ENCODE results near the gene HMCN1. TPM values are rescaled to one million over a fixed set of nuclear protein-coding genes. Genes with fewer than 3 reads are reported as not detected.
A peak's percentile ranks its signal among the peaks of the same experiment; 100 is the strongest.

Gene HMCN1
- polyA plus RNA-seq, 1 of the 3 experiments (the other 2 are of a cell fraction) = 59.5 TPM

GRCh38 chr1:185734929-185735700, 924 bp downstream of the HMCN1 start:
- Histone ChIP-seq H3K4me1 (ENCODE audit: control insufficient read depth in 1 of 2, insufficient read depth in 2 of 2, low read depth in 1 of 2, low read length in 1 of 2) (peaks cover 7 to 14% of the 10 kb centered on the region in 2 experiments; a peak in 3 of 4 replicates), H3K9me3 (no peaks in the 10 kb centered on the region), H3K4me2 (peak overlapping the region; percentile 77), H3K27ac (ENCODE audit: low read depth in 2 of 2, low read length in 1 of 2) (peak overlapping the region; percentile 67 to 78), H3K4me3 (ENCODE audit: low read depth in 2 of 2, low read length in 1 of 2) (peak overlapping the region; percentile 66 to 68), H3K36me3 (replicated peaks in 1 of 2; ENCODE audit: control insufficient read depth in 1 of 2, insufficient read depth in 2 of 2, low read length in 1 of 2) (no peaks in the 10 kb centered on the region), H4K20me1 (ENCODE audit: insufficient read depth) (no peaks in the 10 kb centered on the region), H3K9me2 (no peaks in the 10 kb centered on the region), H2AFZ (ENCODE audit: low read depth) (no peak overlapping the region), H3K9ac (peak overlapping the region; percentile 63), H3K79me2 (ENCODE audit: insufficient read depth) (peaks cover 19% of the 10 kb centered on the region), H3K27me3 (ENCODE audit: insufficient read depth) (peaks cover 4% of the 10 kb centered on the region; the same call in 1 of the 2 replicates), H3F3A (replicated peaks; ENCODE audit: insufficient read depth) (no peaks in the 10 kb centered on the region)
- ChIA-PET POLR2A (no interaction called here), CTCF (interaction anchor here (3.9 kb wide), 1 partner anchor 15 kb away, joined by 18 read pairs; no protein-coding TSS in a partner anchor)
- DNase-seq = no peak
- WGBS (ENCODE audit: low lambda C conversion rate) = 42% methylated on average over 10 of the region's 10 CpGs
- no peak for TF ChIP-seq RXRA (IDR thresholded peaks at IDR 0.05; ENCODE audit: borderline replicate concordance, low read depth)
- no peak for TF ChIP-seq CTCF (IDR thresholded peaks at IDR 0.05)
- no peak for TF ChIP-seq FOXM1 (IDR thresholded peaks at IDR 0.05; ENCODE audit: low read depth)
- no peak for TF ChIP-seq MEF2A (IDR thresholded peaks at IDR 0.05; ENCODE audit: borderline replicate concordance, low read depth)
- TF ChIP-seq ELF1 (IDR thresholded peaks at IDR 0.05) = no peak
- no peak for TF ChIP-seq TCF12 (IDR thresholded peaks at IDR 0.05)
- no peak for TF ChIP-seq IRF3 (IDR thresholded peaks at IDR 0.05; ENCODE audit: low read depth, low read length)
- TF ChIP-seq SIN3A (IDR thresholded peaks at IDR 0.05; ENCODE audit: borderline replicate concordance, low read depth, low read length) = no peak
- no peak for TF ChIP-seq FOSL2 (IDR thresholded peaks at IDR 0.05; ENCODE audit: borderline replicate concordance, low read depth)
- TF ChIP-seq RAD21 (IDR thresholded peaks at IDR 0.05; ENCODE audit: low read length) = no peak
- no peak for TF ChIP-seq GATA2 (CRISPR knock-in tag; IDR thresholded peaks at IDR 0.05)
- no peak for TF ChIP-seq EP300 (IDR thresholded peaks at IDR 0.05; ENCODE audit: borderline replicate concordance in 1 of 2, low read depth in 1 of 2, low read length in 1 of 2)

- Histone ChIP-seq H3K27ac (ENCODE audit: low read depth in 2 of 2, low read length in 1 of 2) (peak overlapping the region; percentile 67 to 78), H3K9ac (peak overlapping the region; percentile 63; the same call in 1 of the 2 replicates), H3K79me2 (ENCODE audit: insufficient read depth) (peaks cover 19% of the 10 kb centered on the region), H3K4me3 (ENCODE audit: low read depth in 2 of 2, low read length in 1 of 2) (peak overlapping the region; percentile 66 to 68), H3K9me2 (no peaks in the 10 kb centered on the region), H3K4me2 (peak overlapping the region; percentile 77), H3K4me1 (ENCODE audit: control insufficient read depth in 1 of 2, insufficient read depth in 2 of 2, low read depth in 1 of 2, low read length in 1 of 2) (peaks cover 7 to 14% of the 10 kb centered on the region in 2 experiments; a peak in 3 of 4 replicates), H2AFZ (ENCODE audit: low read depth) (no peak overlapping the region), H4K20me1 (ENCODE audit: insufficient read depth) (no peaks in the 10 kb centered on the region), H3F3A (replicated peaks; ENCODE audit: insufficient read depth) (no peaks in the 10 kb centered on the region), H3K27me3 (ENCODE audit: insufficient read depth) (peaks cover 4% of the 10 kb centered on the region; the same call in 1 of the 2 replicates), H3K9me3 (no peaks in the 10 kb centered on the region), H3K36me3 (replicated peaks in 1 of 2; ENCODE audit: control insufficient read depth in 1 of 2, insufficient read depth in 2 of 2, low read length in 1 of 2) (no peaks in the 10 kb centered on the region)
- DNase-seq = no peak
- POLR2A ChIA-PET = no interaction called here
- CTCF ChIA-PET = interaction anchor here (3.9 kb wide), 1 partner anchor 16 kb away, joined by 18 read pairs; no protein-coding TSS in a partner anchor
- 44% methylated on average over 3 of the region's 3 CpGs for WGBS (ENCODE audit: low lambda C conversion rate)
- TF ChIP-seq GATA2 (CRISPR knock-in tag; IDR thresholded peaks at IDR 0.05) (no peak), USF2 (IDR thresholded peaks at IDR 0.05; ENCODE audit: borderline replicate concordance, low read depth, low read length) (no peak), MXI1 (IDR thresholded peaks at IDR 0.05; ENCODE audit: low read depth, low read length) (no peak), ELF1 (IDR thresholded peaks at IDR 0.05) (no peak), YY1 (IDR thresholded peaks at IDR 0.05; ENCODE audit: low read depth) (no peak), USF1 (IDR thresholded peaks at IDR 0.05; ENCODE audit: borderline replicate concordance, low read depth) (no peak), REST (IDR thresholded peaks at IDR 0.05; ENCODE audit: low read depth, low read length) (no peak), POLR2AphosphoS5 (IDR thresholded peaks at IDR 0.05; ENCODE audit: low read depth, low read length) (no peak)
Observed at GRCh38 chr1:185735701-185736064, 1.5 kb downstream of the HMCN1 start.
